ENCODE results near the gene APBB1.

Gene APBB1

GRCh38 chr11:6390718-6391469 lies 28.0 kb downstream of the APBB1 start:
- no peak for TF ChIP-seq ZNF274 (IDR thresholded peaks at IDR 0.05; ENCODE audit: low read depth, low read length)
- peak overlapping the region; percentile 79 for H3K4me3 ChIP-seq (ENCODE audit: low read length)

- no peak for TF ChIP-seq ZNF274 (IDR thresholded peaks at IDR 0.05; ENCODE audit: low read depth, low read length)
- peak within 1 kb of the TSS; percentile 79 for H3K4me3 ChIP-seq (ENCODE audit: low read length)
Measured at GRCh38 chr11:6389905-6390717, 28.8 kb downstream of the APBB1 start, which contains the start of gene SMPD1. Gene SMPD1, plus strand, starts transcription at chr11:6390474. Its CDS starts 125 bp downstream, at chr11:6390599.

- H3K4me3 ChIP-seq (ENCODE audit: low read length) = no peak overlapping the region
- TF ChIP-seq ZNF274 (IDR thresholded peaks at IDR 0.05; ENCODE audit: low read depth, low read length) = no peak
Measured at GRCh38 chr11:6388748-6389147, 30.1 kb downstream of the APBB1 start.

- no peak for TF ChIP-seq ZNF274 (IDR thresholded peaks at IDR 0.05; ENCODE audit: low read depth, low read length)
- H3K4me3 ChIP-seq (ENCODE audit: low read length) = no peak overlapping the region
Measured at GRCh38 chr11:6387811-6388599, 30.9 kb downstream of the APBB1 start.

- TF ChIP-seq ZNF274 (IDR thresholded peaks at IDR 0.05; ENCODE audit: low read depth, low read length) = no peak
Measured at GRCh38 chr11:6385046-6385777, 33.7 kb downstream of the APBB1 start.

GRCh38 chr11:6378640-6378989 lies 40.3 kb downstream of the APBB1 start:
- H3K4me3 ChIP-seq (ENCODE audit: low read length) = no peak overlapping the region

More at GRCh38 chr11:6385046-6385777, 33.7 kb downstream of the APBB1 start:
- H3K4me3 ChIP-seq (ENCODE audit: low read length) = no peak overlapping the region

GRCh38 chr11:6377902-6378639 lies 40.8 kb downstream of the APBB1 start:
- TF ChIP-seq ZNF274 (IDR thresholded peaks at IDR 0.05; ENCODE audit: low read depth, low read length) = no peak
- no peak overlapping the region for H3K4me3 ChIP-seq (ENCODE audit: low read length)

More at GRCh38 chr11:6378640-6378989, 40.3 kb downstream of the APBB1 start:
- TF ChIP-seq ZNF274 (IDR thresholded peaks at IDR 0.05; ENCODE audit: low read depth, low read length) = no peak

- TF ChIP-seq ZNF274 (IDR thresholded peaks at IDR 0.05; ENCODE audit: low read depth, low read length) = no peak
Measured at GRCh38 chr11:6371825-6372224, 47.1 kb downstream of the APBB1 start.

GRCh38 chr11:6365659-6366058 lies 53.2 kb downstream of the APBB1 start:
- no peak overlapping the region for H3K4me3 ChIP-seq (ENCODE audit: low read length)
- no peak for TF ChIP-seq ZNF274 (IDR thresholded peaks at IDR 0.05; ENCODE audit: low read depth, low read length)

More at GRCh38 chr11:6371825-6372224, 47.1 kb downstream of the APBB1 start:
- no peak overlapping the region for H3K4me3 ChIP-seq (ENCODE audit: low read length)

GRCh38 chr11:6362873-6363678 lies 55.8 kb downstream of the APBB1 start:
- no peak for TF ChIP-seq ZNF274 (IDR thresholded peaks at IDR 0.05; ENCODE audit: low read depth, low read length)
- no peak overlapping the region for H3K4me3 ChIP-seq (ENCODE audit: low read length)

GRCh38 chr11:6362185-6362872 lies 56.6 kb downstream of the APBB1 start:
- TF ChIP-seq ZNF274 (IDR thresholded peaks at IDR 0.05; ENCODE audit: low read depth, low read length) = no peak
- no peak overlapping the region for H3K4me3 ChIP-seq (ENCODE audit: low read length)

- TF ChIP-seq ZNF274 (IDR thresholded peaks at IDR 0.05; ENCODE audit: low read depth, low read length) = no peak
- no peak overlapping the region for H3K4me3 ChIP-seq (ENCODE audit: low read length)
Measured at GRCh38 chr11:6360183-6360582, 58.7 kb downstream of the APBB1 start.
